Activated CD4-positive, alpha-beta T cell treated with anti-CD3 and anti-CD28 coated beads, Interleukin-2, amount 10 ng/mL, durations not matched to agents 24 days and 14 days (primary cell): Measurements from ENCODE around the gene AXIN2. TPM values are rescaled to one million over a fixed set of nuclear protein-coding genes. Genes with fewer than 3 reads are reported as not detected.
A peak's percentile ranks its signal among the peaks of the same experiment; 100 is the strongest.
"Not testable (repeated sequence)": the region's sequence is repeated elsewhere in the genome, so short reads cannot be mapped to it uniquely, and the experiment has no call there.

Experiments used
- DNase-seq: peaks from one replicate; pipeline ENCODE4 v3.0.0; 2022
- H3K27ac Mint-ChIP-seq: one replicate; pipeline ENCODE4 v1.8.0; 2022; ENCODE audit warnings: mild to moderate bottlenecking, mixed read lengths
- H3K27me3 Mint-ChIP-seq: one replicate; pipeline ENCODE4 v1.8.0; 2022; ENCODE audit warnings: mixed read lengths
- H3K36me3 Mint-ChIP-seq: one replicate; pipeline ENCODE4 v1.8.0; 2022; ENCODE audit warnings: low read depth, mild to moderate bottlenecking, mixed read lengths
- H3K4me1 Mint-ChIP-seq: one replicate; pipeline ENCODE4 v1.8.0; 2021; ENCODE audit warnings: mixed read lengths
- H3K4me3 Mint-ChIP-seq: one replicate; pipeline ENCODE4 v1.8.0; 2022; ENCODE audit warnings: mild to moderate bottlenecking, moderate library complexity, mixed read lengths
- H3K9me3 Mint-ChIP-seq: one replicate; pipeline ENCODE4 v1.8.0; 2021; ENCODE audit warnings: mixed read lengths
- intact Hi-C: fragments of 100-400 bp; cut with micrococcal nuclease; formaldehyde crosslinking; loops from one replicate; pipeline ENCODE4 v1.15.1; 2023
- total RNA-seq: library from RNA; stranded (reverse); gene quantifications from 2 replicates; pipeline ENCODE4 v1.2.3, GENCODE V29; 2022

The AXIN2 gene
- total RNA-seq, 1 donor from 2014 or later: 5.2 TPM

- no peaks in the 10 kb centered on the region for H3K36me3 Mint-ChIP-seq
- H3K4me1 Mint-ChIP-seq: peaks cover 26% of the 10 kb centered on the region
- H3K9me3 Mint-ChIP-seq: peaks cover 12% of the 10 kb centered on the region
- no peak for DNase-seq
- H3K4me3 Mint-ChIP-seq: no peak overlapping the region
- H3K27ac Mint-ChIP-seq: no peak overlapping the region
- peaks cover 59% of the 10 kb centered on the region for H3K27me3 Mint-ChIP-seq
- intact Hi-C loops: no loop called here
Observed at GRCh38 chr17:65519462-65519861, 42.0 kb downstream of the AXIN2 start.

- no peak overlapping the region for H3K4me3 Mint-ChIP-seq
- peaks cover 22% of the 10 kb centered on the region for H3K4me1 Mint-ChIP-seq
- peaks cover 57% of the 10 kb centered on the region for H3K27me3 Mint-ChIP-seq
- H3K27ac Mint-ChIP-seq: no peak overlapping the region
- no peak for DNase-seq
- H3K36me3 Mint-ChIP-seq: no peaks in the 10 kb centered on the region
- intact Hi-C loops: no loop called here
- H3K9me3 Mint-ChIP-seq: peaks cover 12% of the 10 kb centered on the region
Observed at GRCh38 chr17:65518256-65518655, 43.2 kb downstream of the AXIN2 start.

DNA sequence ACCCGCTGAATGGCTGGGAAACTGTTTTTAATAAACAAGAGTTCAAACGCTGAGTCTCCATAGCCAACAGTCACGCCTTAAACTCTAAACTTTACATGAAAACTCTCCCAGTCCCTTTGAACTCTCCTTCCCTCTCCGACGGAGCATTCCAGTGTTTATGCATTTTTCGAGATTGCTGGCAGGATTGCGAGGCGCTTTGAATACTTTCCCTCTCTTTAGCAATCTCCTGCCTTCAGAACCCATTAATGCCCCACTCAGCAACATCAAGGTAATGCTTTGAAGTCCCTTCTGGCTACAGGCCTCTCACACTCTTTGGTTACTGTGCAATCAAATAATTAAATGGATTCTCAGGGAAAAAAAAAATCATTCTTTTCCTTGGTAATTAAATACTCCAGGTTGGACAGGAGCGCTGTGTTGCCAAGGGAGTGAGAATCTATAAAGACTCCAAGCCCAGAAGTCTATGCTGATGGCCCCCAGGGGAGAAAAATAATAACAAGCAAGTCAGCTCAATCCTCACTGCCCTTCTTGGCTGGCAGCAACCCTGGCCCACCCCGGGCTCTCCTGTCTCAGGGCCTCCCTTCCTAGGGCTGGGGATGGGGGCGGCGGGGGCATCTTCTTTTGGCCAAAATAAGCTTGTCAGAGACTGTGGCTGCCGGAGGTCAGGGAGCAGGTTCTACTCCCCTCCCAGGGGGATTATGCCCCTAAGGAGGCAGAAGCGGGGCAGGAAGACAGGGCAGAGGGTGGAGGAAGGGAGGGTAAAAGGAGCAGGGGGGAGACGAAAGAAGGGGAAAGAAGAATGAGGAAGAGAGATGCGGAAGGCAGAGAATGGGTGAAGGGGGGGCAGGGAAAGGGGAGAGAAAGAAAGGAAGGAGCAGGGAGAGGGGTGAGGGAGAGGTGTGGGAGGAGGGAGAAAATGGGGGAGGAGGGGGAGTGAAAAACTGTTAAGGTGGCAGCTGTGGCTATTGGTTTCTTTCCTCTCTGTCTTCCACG lies 45.2 kb downstream of the AXIN2 start:
- no peak for DNase-seq
- no peak overlapping the region for H3K4me3 Mint-ChIP-seq
- peaks cover 49% of the 10 kb centered on the region for H3K27me3 Mint-ChIP-seq
- H3K27ac Mint-ChIP-seq: no peak overlapping the region
- intact Hi-C loops: no loop called here
- H3K36me3 Mint-ChIP-seq: no peaks in the 10 kb centered on the region
- H3K9me3 Mint-ChIP-seq: peaks cover 12% of the 10 kb centered on the region
- H3K4me1 Mint-ChIP-seq: peaks cover 10% of the 10 kb centered on the region

DNA sequence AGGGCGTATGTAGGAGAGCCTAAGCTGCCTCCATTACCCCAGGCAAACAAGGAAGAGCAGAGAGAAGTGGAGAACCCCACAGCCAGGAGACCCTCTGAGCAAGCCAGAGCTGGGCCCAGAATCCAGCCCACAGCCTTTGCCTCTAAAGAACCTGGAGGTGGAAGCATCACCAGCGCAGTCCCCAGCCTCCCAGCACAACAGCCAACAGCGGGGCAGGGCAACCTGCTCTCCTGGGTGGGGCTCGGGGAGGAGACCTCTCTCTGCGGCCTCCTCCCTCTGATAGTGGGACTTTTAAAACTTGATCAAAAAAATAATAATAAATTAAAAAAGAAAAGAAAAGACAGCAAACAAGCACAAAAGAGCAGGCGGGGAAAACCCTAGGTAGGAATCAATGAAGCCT lies 45.9 kb downstream of the AXIN2 start:
- no peak for DNase-seq
- H3K4me3 Mint-ChIP-seq: no peak overlapping the region
- peaks cover 46% of the 10 kb centered on the region for H3K27me3 Mint-ChIP-seq
- H3K9me3 Mint-ChIP-seq: peaks cover 12% of the 10 kb centered on the region
- no peak overlapping the region for H3K27ac Mint-ChIP-seq
- peaks cover 2% of the 10 kb centered on the region for H3K36me3 Mint-ChIP-seq
- peaks cover 10% of the 10 kb centered on the region for H3K4me1 Mint-ChIP-seq
- intact Hi-C loops: no loop called here

- Mint-ChIP-seq H3K4me1 (peaks cover 10% of the 10 kb centered on the region), H3K27ac (peak overlapping the region; percentile 3), H3K4me3 (no peak overlapping the region), H3K9me3 (peaks cover 15% of the 10 kb centered on the region), H3K36me3 (peaks cover 2% of the 10 kb centered on the region), H3K27me3 (peaks cover 43% of the 10 kb centered on the region)
- intact Hi-C loops: no loop called here
- DNase-seq: no peak
Observed at GRCh38 chr17:65514541-65514940, 46.9 kb downstream of the AXIN2 start.

DNA sequence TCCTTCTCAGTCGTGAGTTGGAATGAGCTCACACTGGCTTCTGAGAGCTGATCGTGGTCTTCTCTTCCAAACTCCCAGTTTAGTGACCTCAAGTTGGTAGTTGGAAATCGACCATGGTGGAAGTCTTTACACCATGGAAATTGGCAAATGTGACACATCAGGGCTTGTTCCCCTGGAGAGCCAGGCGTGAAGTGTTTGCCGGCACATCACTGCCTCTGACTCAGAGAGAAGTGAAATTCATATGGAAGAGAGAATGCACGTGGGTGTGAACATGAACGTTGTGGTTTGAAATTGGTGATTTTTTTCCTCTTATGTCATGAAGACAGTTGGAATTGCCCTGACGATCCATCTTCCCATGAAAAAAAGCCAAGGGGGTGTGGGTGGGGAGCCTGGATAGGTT lies 47.4 kb downstream of the AXIN2 start:
- Mint-ChIP-seq H3K27ac (peak overlapping the region; percentile 3), H3K4me3 (no peak overlapping the region), H3K9me3 (peaks cover 13% of the 10 kb centered on the region), H3K27me3 (peaks cover 40% of the 10 kb centered on the region), H3K4me1 (peaks cover 9% of the 10 kb centered on the region), H3K36me3 (peaks cover 2% of the 10 kb centered on the region)
- intact Hi-C loops: no loop called here
- no peak for DNase-seq

- peaks cover 4% of the 10 kb centered on the region for H3K9me3 Mint-ChIP-seq
- H3K36me3 Mint-ChIP-seq: peaks cover 2% of the 10 kb centered on the region
- H3K4me3 Mint-ChIP-seq: no peak overlapping the region
- H3K27me3 Mint-ChIP-seq: peaks cover 22% of the 10 kb centered on the region
- no peak overlapping the region for H3K27ac Mint-ChIP-seq
- DNase-seq: no peak
- intact Hi-C loops: no loop called here
- H3K4me1 Mint-ChIP-seq: peaks cover 8% of the 10 kb centered on the region
Observed at GRCh38 chr17:65511316-65511715, 50.1 kb downstream of the AXIN2 start.

- no peak for DNase-seq
- no peak overlapping the region for H3K4me3 Mint-ChIP-seq
Observed at GRCh38 chr17:65509032-65509431, 52.4 kb downstream of the AXIN2 start.

GRCh38 chr17:65504673-65505072 lies 56.8 kb downstream of the AXIN2 start:
- H3K36me3 Mint-ChIP-seq, H3K27ac Mint-ChIP-seq, H3K9me3 Mint-ChIP-seq, DNase-seq, intact Hi-C loops, H3K27me3 Mint-ChIP-seq, H3K4me3 Mint-ChIP-seq, H3K4me1 Mint-ChIP-seq: not testable (repeated sequence)

More at GRCh38 chr17:65509032-65509431, 52.4 kb downstream of the AXIN2 start:
- Mint-ChIP-seq H3K36me3 (peaks cover 2% of the 10 kb centered on the region), H3K4me1 (peaks cover 1% of the 10 kb centered on the region), H3K9me3 (peaks cover 4% of the 10 kb centered on the region), H3K27me3 (peaks cover 18% of the 10 kb centered on the region), H3K27ac (no peak overlapping the region)
- intact Hi-C loops: no loop called here

- no peak for DNase-seq
- H3K36me3 Mint-ChIP-seq: no peaks in the 10 kb centered on the region
- H3K27ac Mint-ChIP-seq: no peak overlapping the region
- intact Hi-C loops: no loop called here
- peaks cover 9% of the 10 kb centered on the region for H3K27me3 Mint-ChIP-seq
- H3K4me1 Mint-ChIP-seq: no peaks in the 10 kb centered on the region
- H3K4me3 Mint-ChIP-seq: no peak overlapping the region
- H3K9me3 Mint-ChIP-seq: peaks cover 7% of the 10 kb centered on the region
Observed at GRCh38 chr17:65504141-65504540, 57.3 kb downstream of the AXIN2 start.

- peaks cover 11% of the 10 kb centered on the region for H3K27me3 Mint-ChIP-seq
- H3K9me3 Mint-ChIP-seq: peaks cover 7% of the 10 kb centered on the region
- H3K4me1 Mint-ChIP-seq: no peaks in the 10 kb centered on the region
- H3K4me3 Mint-ChIP-seq: no peak overlapping the region
- no peak overlapping the region for H3K27ac Mint-ChIP-seq
- H3K36me3 Mint-ChIP-seq: no peaks in the 10 kb centered on the region
- intact Hi-C loops: no loop called here
- no peak for DNase-seq
Observed at GRCh38 chr17:65503557-65503956, 57.9 kb downstream of the AXIN2 start.

GRCh38 chr17:65498816-65499215 lies 62.6 kb downstream of the AXIN2 start:
- Mint-ChIP-seq H3K36me3 (no peaks in the 10 kb centered on the region), H3K27me3 (peaks cover 19% of the 10 kb centered on the region), H3K4me3 (no peak overlapping the region), H3K9me3 (peaks cover 7% of the 10 kb centered on the region), H3K4me1 (peaks cover 9% of the 10 kb centered on the region), H3K27ac (no peak overlapping the region)
- intact Hi-C loops: no loop called here
- DNase-seq: no peak

DNA sequence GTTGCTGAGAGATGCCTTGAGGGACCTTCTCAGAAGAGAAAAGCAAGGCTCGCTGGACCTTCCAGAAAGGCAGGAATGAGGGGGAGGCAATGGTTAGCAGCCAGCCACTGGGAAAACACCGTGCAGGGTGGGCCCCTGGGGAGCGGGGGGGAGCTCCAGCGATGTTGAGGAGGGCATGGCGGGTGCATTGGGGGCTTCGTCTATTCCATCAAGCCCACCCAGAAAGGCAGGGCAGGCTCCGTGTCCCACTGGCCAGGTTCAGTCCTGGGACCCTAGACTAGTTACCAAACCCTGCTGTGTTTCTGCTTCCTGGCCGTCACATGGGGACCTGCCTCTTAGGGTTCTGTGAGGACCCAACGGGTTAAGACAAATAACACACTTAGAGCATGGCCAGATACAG lies 64.6 kb downstream of the AXIN2 start:
- peaks cover 7% of the 10 kb centered on the region for H3K9me3 Mint-ChIP-seq
- H3K4me3 Mint-ChIP-seq: no peak overlapping the region
- H3K4me1 Mint-ChIP-seq: peaks cover 9% of the 10 kb centered on the region
- intact Hi-C loops: no loop called here
- H3K36me3 Mint-ChIP-seq: no peaks in the 10 kb centered on the region
- peaks cover 21% of the 10 kb centered on the region for H3K27me3 Mint-ChIP-seq
- H3K27ac Mint-ChIP-seq: no peak overlapping the region
- DNase-seq: no peak

DNA sequence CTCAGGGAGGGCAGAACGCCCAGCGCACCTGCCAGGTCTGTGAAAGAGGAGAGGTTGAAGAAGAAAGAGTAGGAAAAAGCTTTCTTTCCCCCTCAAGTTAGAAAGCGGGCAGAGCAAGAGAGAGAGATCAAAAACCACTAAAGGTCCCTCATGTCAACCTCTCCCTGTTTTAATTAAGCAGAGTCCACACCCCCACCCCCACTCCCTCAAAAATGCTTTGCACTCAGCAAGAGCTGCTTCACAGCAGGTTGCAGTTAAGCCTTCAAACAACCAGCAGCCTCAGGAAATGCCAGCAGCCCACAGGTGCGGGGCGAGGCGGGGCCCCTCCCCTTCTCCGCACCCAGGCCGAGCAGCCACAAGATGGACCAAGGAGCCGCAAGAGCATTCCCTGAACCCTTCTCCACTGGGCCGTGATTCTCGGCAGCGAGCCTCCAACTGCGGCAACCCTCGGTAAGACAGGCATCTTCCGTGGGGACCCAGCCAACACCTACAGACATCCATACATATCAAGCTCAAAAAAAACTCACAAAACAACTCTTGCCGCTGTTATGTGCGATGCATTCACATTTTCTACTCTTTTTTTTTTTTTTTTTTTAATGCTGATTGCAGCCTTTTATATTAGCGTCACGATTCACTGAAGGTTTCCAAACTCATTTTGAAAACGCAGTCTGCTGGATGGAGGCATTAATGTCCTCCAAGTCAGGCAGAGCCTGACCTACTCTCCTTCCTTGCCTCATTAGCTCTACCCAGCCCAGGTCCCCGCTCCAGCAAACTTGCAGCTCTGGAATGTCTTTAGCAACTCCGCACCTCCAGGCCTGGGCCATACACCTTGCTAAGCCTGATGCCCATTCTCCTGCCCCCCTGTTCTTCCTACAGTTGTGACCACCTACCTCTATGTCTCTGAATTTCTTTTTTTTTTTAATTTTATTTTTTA lies 66.1 kb downstream of the AXIN2 start:
- intact Hi-C loops: no loop called here
- H3K36me3 Mint-ChIP-seq: no peaks in the 10 kb centered on the region
- peak overlapping the region; percentile 42 for H3K4me3 Mint-ChIP-seq
- H3K27ac Mint-ChIP-seq: no peak overlapping the region
- peaks cover 24% of the 10 kb centered on the region for H3K27me3 Mint-ChIP-seq
- peaks cover 9% of the 10 kb centered on the region for H3K4me1 Mint-ChIP-seq
- peak; percentile 63 for DNase-seq
- peaks cover 10% of the 10 kb centered on the region for H3K9me3 Mint-ChIP-seq
